Endodermal cell (in vitro differentiated cells): ENCODE measurements around the gene GTF2F2. TPM values are rescaled to one million over a fixed set of nuclear protein-coding genes. Genes with fewer than 3 reads are reported as not detected.

Experiments used
- DNase-seq: peaks from one replicate; pipeline ENCODE4 v3.0.0-alpha.2; 2017
- H3K27ac ChIP-seq: 2 replicates; pipeline ENCODE4 v1.5.1; 2013; ENCODE audit warnings: mild to moderate bottlenecking, low read depth, low read length, moderate library complexity
- H3K27me3 ChIP-seq: 2 replicates; pipeline ENCODE4 v1.6.1; 2013; ENCODE audit warnings: mild to moderate bottlenecking, low read length, moderate library complexity; ENCODE audit not compliant: insufficient read depth, control insufficient read depth, poor library complexity, severe bottlenecking
- H3K36me3 ChIP-seq: 2 replicates; pipeline ENCODE4 v1.7.0; 2013; ENCODE audit warnings: mild to moderate bottlenecking, low read length, moderate library complexity; ENCODE audit not compliant: control insufficient read depth, insufficient read depth
- H3K4me1 ChIP-seq: one replicate; pipeline ENCODE4 v1.7.0; 2013; ENCODE audit warnings: low read length; ENCODE audit not compliant: control insufficient read depth, insufficient read depth
- H3K4me3 ChIP-seq: 2 replicates; pipeline ENCODE4 v1.5.1; 2013; ENCODE audit warnings: mild to moderate bottlenecking, low read length, moderate library complexity
- H3K9ac ChIP-seq: 2 replicates; pipeline ENCODE4 v1.6.1; 2013; ENCODE audit warnings: mild to moderate bottlenecking, low read length, moderate library complexity; ENCODE audit not compliant: poor library complexity, severe bottlenecking; ENCODE audit errors: extremely low read depth
- H3K9me3 ChIP-seq: 2 replicates; pipeline ENCODE4 v1.6.1; 2013; ENCODE audit warnings: mild to moderate bottlenecking, low read length, moderate library complexity; ENCODE audit not compliant: control insufficient read depth
- H3K27ac Mint-ChIP-seq: 2 replicates; pipeline ENCODE4 v1.8.0; 2020; ENCODE audit warnings: mixed read lengths
- H3K27me3 Mint-ChIP-seq: 2 replicates; pipeline ENCODE4 v1.8.0; 2021; ENCODE audit warnings: mild to moderate bottlenecking, mixed read lengths; ENCODE audit not compliant: insufficient read depth
- H3K36me3 Mint-ChIP-seq: 2 replicates; pipeline ENCODE4 v1.8.0; 2020; ENCODE audit warnings: low read depth, mixed read lengths
- H3K4me1 Mint-ChIP-seq: 2 replicates; pipeline ENCODE4 v1.8.0; 2020; ENCODE audit warnings: mixed read lengths
- H3K4me3 Mint-ChIP-seq: 2 replicates; pipeline ENCODE4 v1.8.0; 2020; ENCODE audit warnings: mild to moderate bottlenecking, moderate library complexity, mixed read lengths
- H3K9me3 Mint-ChIP-seq: 2 replicates; pipeline ENCODE4 v1.8.0; 2020; ENCODE audit warnings: mild to moderate bottlenecking, mixed read lengths
- WGBS, 2 experiments: methylation state at CpG; one replicate each; pipeline versions ENCODE4 v1.1.5 to v1.1.7; 2013; ENCODE audit warnings: missing lambda C conversion rate in 2 of 2, mixed read lengths in 1 of 2; ENCODE audit not compliant: insufficient coverage in 1 of 2, insufficient read length in 1 of 2; 5-methylcytosine and 5-hydroxymethylcytosine counted together
- total RNA-seq, 2 donors: library from RNA; stranded (reverse); fragmentation: NEBNext Ultra II Directional in 1 of 2; extraction: Animal tissue kit (Norgen Biotek cat#: 25700) in 1 of 2; gene quantifications; 2 replicates in 1 of 2; 3 replicates in 1 of 2; pipeline ENCODE4 v1.2.1, GENCODE V29; 2021
- TF ChIP-seq, protein P1 (sequence below): fragments of 200-600 bp; sonication (generic); conservative IDR thresholded peaks from 2 replicates; pipeline ENCODE4 v1.5.0; 2021; ENCODE audit warnings: antibody characterized with exemption, mild to moderate bottlenecking

Gene GTF2F2
- total RNA-seq, 2 donors from 2014 or later, result 27.0 to 27.4 TPM

- TF ChIP-seq, protein P1, sequence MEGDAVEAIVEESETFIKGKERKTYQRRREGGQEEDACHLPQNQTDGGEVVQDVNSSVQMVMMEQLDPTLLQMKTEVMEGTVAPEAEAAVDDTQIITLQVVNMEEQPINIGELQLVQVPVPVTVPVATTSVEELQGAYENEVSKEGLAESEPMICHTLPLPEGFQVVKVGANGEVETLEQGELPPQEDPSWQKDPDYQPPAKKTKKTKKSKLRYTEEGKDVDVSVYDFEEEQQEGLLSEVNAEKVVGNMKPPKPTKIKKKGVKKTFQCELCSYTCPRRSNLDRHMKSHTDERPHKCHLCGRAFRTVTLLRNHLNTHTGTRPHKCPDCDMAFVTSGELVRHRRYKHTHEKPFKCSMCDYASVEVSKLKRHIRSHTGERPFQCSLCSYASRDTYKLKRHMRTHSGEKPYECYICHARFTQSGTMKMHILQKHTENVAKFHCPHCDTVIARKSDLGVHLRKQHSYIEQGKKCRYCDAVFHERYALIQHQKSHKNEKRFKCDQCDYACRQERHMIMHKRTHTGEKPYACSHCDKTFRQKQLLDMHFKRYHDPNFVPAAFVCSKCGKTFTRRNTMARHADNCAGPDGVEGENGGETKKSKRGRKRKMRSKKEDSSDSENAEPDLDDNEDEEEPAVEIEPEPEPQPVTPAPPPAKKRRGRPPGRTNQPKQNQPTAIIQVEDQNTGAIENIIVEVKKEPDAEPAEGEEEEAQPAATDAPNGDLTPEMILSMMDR, result no peak
- H3K27ac Mint-ChIP-seq, result no peak overlapping the region
- WGBS, 2 experiments, result 88 to 95% methylated on average over 3 to 5 of the region's 5 CpGs
These were observed 196.7 kb downstream of the GTF2F2 start for GRCh38 chr13:45316996-45317395.

GRCh38 chr13:45320876-45321629 is 200.7 kb downstream of the GTF2F2 start:
- Histone ChIP-seq H3K4me3 (no peak overlapping the region), H3K27me3 (no peaks in the 10 kb centered on the region), H3K9ac (no peak overlapping the region), H3K4me1 (no peaks in the 10 kb centered on the region), H3K36me3 (no peaks in the 10 kb centered on the region), H3K27ac (no peak overlapping the region), H3K9me3 (no peaks in the 10 kb centered on the region)
- Mint-ChIP-seq H3K9me3 (no peaks in the 10 kb centered on the region), H3K4me1 (peaks cover 3% of the 10 kb centered on the region), H3K4me3 (no peak overlapping the region), H3K36me3 (no peaks in the 10 kb centered on the region), H3K27ac (no peak overlapping the region), H3K27me3 (no peaks in the 10 kb centered on the region)
- no peak for DNase-seq
- TF ChIP-seq, protein P1, result no peak
- WGBS, 2 experiments, result 60 to 84% methylated on average over 1 to 4 of the region's 4 CpGs

More at GRCh38 chr13:45316996-45317395, 196.7 kb downstream of the GTF2F2 start:
- no peak overlapping the region for H3K4me3 ChIP-seq
- Mint-ChIP-seq H3K9me3 (no peaks in the 10 kb centered on the region), H3K4me3 (no peak overlapping the region), H3K27me3 (no peaks in the 10 kb centered on the region), H3K4me1 (peaks cover 3% of the 10 kb centered on the region), H3K36me3 (no peaks in the 10 kb centered on the region)
- peak; percentile 28 for DNase-seq
- no peaks in the 10 kb centered on the region for H3K27me3 ChIP-seq
- H3K36me3 ChIP-seq, result no peaks in the 10 kb centered on the region
- H3K9ac ChIP-seq, result no peak overlapping the region
- H3K4me1 ChIP-seq, result no peaks in the 10 kb centered on the region
- H3K27ac ChIP-seq, result no peak overlapping the region
- H3K9me3 ChIP-seq, result no peaks in the 10 kb centered on the region

DNA sequence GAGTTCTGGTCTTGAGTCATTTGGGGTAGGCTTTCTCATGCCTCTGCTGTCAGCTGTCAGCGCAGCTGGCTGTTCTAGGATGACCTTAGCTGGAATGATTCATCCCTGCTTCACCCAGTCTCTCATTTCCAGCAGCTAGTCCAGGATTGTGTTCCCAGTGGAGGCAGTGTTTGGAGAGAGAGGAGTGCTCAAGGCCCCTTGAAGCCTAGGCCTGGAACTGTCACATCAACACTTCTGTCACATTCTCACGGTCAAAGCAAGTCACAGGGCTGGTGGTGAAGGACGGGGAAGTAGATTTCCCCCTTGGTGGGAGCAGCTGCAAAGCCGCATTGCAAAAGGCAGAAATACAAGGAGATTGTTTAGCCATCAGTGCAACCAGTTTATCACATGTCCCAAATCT is 205.5 kb downstream of the GTF2F2 start:
- no peaks in the 10 kb centered on the region for H3K36me3 ChIP-seq
- no peaks in the 10 kb centered on the region for H3K27me3 ChIP-seq
- H3K4me3 Mint-ChIP-seq, result no peak overlapping the region
- 81 to 100% methylated on average over 1 to 4 of the region's 4 CpGs for WGBS, 2 experiments
- no peak for DNase-seq
- no peaks in the 10 kb centered on the region for H3K36me3 Mint-ChIP-seq
- no peaks in the 10 kb centered on the region for H3K4me1 ChIP-seq
- no peak overlapping the region for H3K27ac ChIP-seq
- H3K4me3 ChIP-seq, result no peak overlapping the region
- no peaks in the 10 kb centered on the region for H3K9me3 Mint-ChIP-seq
- TF ChIP-seq, protein P1, result no peak
- H3K4me1 Mint-ChIP-seq, result peaks cover 5% of the 10 kb centered on the region
- H3K27ac Mint-ChIP-seq, result no peak overlapping the region
- H3K27me3 Mint-ChIP-seq, result no peaks in the 10 kb centered on the region
- no peak overlapping the region for H3K9ac ChIP-seq
- no peaks in the 10 kb centered on the region for H3K9me3 ChIP-seq
